ENCODE measurements around the gene FOXQ1.

Gene FOXQ1

GRCh38 chr6:1311400-1312202 is at the start of gene FOXQ1:
FOXQ1 (plus strand) TSS chr6:1312098; CDS start chr6:1312705, 607 bp downstream.
- DNase-seq (ENCODE audit: low spot score) (no peak), FAIRE-seq (no peak)

- FAIRE-seq: no peak
- DNase-seq (ENCODE audit: low spot score): no peak
Observed at GRCh38 chr6:1262704-1263038, 49.2 kb upstream of the FOXQ1 start.

- FAIRE-seq (no peak), DNase-seq (ENCODE audit: low spot score) (no peak)
Observed at GRCh38 chr6:1263039-1263849, 48.7 kb upstream of the FOXQ1 start.

- FAIRE-seq (no peak), DNase-seq (ENCODE audit: low spot score) (no peak)
Observed at GRCh38 chr6:1263850-1264377, 48.0 kb upstream of the FOXQ1 start.

GRCh38 chr6:1264619-1265445 is 47.1 kb upstream of the FOXQ1 start:
- FAIRE-seq: no peak
- no peak for DNase-seq (ENCODE audit: low spot score)

- DNase-seq (ENCODE audit: low spot score) (no peak), FAIRE-seq (no peak)
Observed at GRCh38 chr6:1266686-1267056, 45.2 kb upstream of the FOXQ1 start.

- FAIRE-seq: no peak
Observed at GRCh38 chr6:1267057-1267732, 44.7 kb upstream of the FOXQ1 start.

GRCh38 chr6:1267790-1268762 is 43.8 kb upstream of the FOXQ1 start:
- FAIRE-seq: no peak
- DNase-seq (ENCODE audit: low spot score): no peak

More at GRCh38 chr6:1267057-1267732, 44.7 kb upstream of the FOXQ1 start:
- DNase-seq (ENCODE audit: low spot score): no peak

- DNase-seq (ENCODE audit: low spot score) (no peak), FAIRE-seq (no peak)
Observed at GRCh38 chr6:1271071-1271763, 40.7 kb upstream of the FOXQ1 start.

- FAIRE-seq: no peak
- DNase-seq (ENCODE audit: low spot score): no peak
Observed at GRCh38 chr6:1278061-1278720, 33.7 kb upstream of the FOXQ1 start.

GRCh38 chr6:1279065-1279464 is 32.8 kb upstream of the FOXQ1 start:
- FAIRE-seq (no peak), DNase-seq (ENCODE audit: low spot score) (no peak)

- DNase-seq (ENCODE audit: low spot score): no peak
Observed at GRCh38 chr6:1280666-1281300, 31.1 kb upstream of the FOXQ1 start.

GRCh38 chr6:1281746-1282145 is 30.2 kb upstream of the FOXQ1 start:
- no peak for FAIRE-seq
- DNase-seq (ENCODE audit: low spot score): no peak

More at GRCh38 chr6:1280666-1281300, 31.1 kb upstream of the FOXQ1 start:
- no peak for FAIRE-seq

- no peak for DNase-seq (ENCODE audit: low spot score)
- no peak for FAIRE-seq
Observed at GRCh38 chr6:1283501-1283900, 28.4 kb upstream of the FOXQ1 start.

GRCh38 chr6:1285556-1285955 is 26.3 kb upstream of the FOXQ1 start:
- no peak for DNase-seq (ENCODE audit: low spot score)
- no peak for FAIRE-seq

GRCh38 chr6:1285956-1286355 is 25.9 kb upstream of the FOXQ1 start:
- peak; percentile 77 for FAIRE-seq
- DNase-seq (ENCODE audit: low spot score): peak; percentile 70

GRCh38 chr6:1287103-1287591 is 24.8 kb upstream of the FOXQ1 start:
- FAIRE-seq: no peak
- peak; percentile 59 for DNase-seq (ENCODE audit: low spot score)

- DNase-seq (ENCODE audit: low spot score) (no peak), FAIRE-seq (no peak)
Observed at GRCh38 chr6:1290086-1290485, 21.8 kb upstream of the FOXQ1 start.
